HG03439 (cell line): ENCODE measurements around the gene AQP11.
"Not testable (repeated sequence)": the region's sequence is repeated elsewhere in the genome, so short reads cannot be mapped to it uniquely, and the experiment has no call there.

Source experiments
- ATAC-seq: cut with Tn5 transposase; IDR thresholded peaks from one replicate; pipeline ENCODE4 v1.9.1; 2021; ENCODE audit warnings: mild to moderate bottlenecking, moderate library complexity; ENCODE audit not compliant: unreplicated experiment

The AQP11 gene

GRCh38 chr11:77589521-77590193 lies at the start of gene AQP11:
Gene AQP11 (plus strand): TSS chr11:77589953. CDS start chr11:77589993, 40 bp downstream.
- peak; percentile 87 for ATAC-seq

DNA sequence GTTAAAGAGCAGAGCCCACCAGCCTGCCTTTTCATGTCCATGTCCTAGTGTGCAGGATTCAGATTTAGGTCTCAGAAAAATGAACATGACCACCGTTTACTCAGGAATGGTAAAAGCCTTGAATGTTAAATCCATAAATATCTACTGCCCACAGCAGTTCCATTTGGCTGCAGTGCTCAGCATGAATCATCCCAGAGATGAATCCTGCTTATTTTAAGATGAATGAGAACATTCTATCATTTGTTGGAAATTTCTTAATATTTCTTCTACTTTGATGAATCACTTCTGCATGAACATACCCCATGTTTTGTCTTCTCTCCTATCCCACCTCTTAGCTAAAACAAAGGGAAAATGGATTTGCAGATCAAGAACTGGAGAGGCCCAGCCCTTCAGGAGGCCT lies 47.5 kb upstream of the AQP11 start:
- no peak for ATAC-seq

GRCh38 chr11:77547047-77547836 lies 42.5 kb upstream of the AQP11 start:
- ATAC-seq, result no peak

- ATAC-seq, result no peak
Measured at GRCh38 chr11:77547863-77548551, 41.7 kb upstream of the AQP11 start.

DNA sequence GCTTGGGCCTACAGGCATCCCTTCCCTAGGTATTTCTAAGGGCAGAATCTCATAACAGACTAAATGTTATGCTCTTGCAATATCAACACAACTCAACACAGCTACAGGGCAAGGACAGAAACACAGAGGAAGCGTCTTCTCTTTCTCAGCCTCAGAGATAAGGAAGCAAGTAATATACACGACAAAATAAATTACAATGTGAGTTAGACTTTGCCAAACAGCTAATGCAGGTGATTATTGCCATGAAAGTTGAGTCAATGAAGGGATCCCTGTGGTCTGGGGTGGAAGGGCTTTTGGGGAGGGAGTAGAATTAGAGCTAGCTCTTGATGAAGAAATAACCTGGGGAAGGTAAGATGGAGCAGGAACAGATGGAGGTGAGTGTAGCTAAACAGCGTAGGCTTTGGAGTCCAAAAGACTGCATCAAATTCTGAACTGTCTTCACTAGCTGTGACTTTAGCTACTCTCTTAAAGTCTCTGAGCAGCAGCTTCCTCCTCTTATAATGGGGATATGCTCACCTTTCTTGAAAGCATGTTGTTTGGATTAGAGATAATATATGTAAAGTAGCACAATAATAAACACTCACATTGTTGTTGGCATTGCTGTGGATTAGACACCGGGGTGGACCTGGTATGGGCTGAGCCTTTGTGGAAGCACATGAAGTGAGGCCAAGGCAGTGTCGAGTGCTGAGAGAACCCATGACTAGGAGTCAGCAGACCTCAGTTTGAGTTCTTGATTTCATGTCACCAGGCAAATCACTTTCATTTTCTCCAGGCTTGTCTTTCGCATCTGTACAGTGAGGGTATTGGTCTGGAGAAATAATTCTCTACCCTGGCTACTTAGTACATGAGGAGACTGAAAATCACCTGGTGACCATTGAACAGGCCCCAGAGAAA lies 41.0 kb upstream of the AQP11 start:
- ATAC-seq, result no peak

DNA sequence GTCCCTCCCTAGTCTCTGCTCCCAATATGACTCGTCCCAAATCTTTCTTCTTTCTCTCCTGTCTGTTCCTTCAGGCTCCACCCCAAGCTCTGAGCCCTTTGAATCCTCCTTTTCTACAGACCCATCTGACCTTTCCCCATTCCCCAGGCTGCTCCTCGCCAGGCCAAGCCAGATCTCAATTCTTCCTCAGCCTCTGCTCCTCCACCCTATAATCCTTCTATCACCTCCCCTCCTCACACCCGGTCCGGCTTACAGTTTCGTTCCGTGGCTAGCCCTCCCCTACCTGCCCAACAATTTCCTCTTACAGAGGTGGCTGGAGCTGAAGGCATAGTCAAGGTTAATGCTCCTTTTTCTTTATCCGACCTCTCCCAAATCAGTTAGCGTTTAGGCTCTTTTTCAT lies 38.3 kb upstream of the AQP11 start:
- not testable (repeated sequence) for ATAC-seq

DNA sequence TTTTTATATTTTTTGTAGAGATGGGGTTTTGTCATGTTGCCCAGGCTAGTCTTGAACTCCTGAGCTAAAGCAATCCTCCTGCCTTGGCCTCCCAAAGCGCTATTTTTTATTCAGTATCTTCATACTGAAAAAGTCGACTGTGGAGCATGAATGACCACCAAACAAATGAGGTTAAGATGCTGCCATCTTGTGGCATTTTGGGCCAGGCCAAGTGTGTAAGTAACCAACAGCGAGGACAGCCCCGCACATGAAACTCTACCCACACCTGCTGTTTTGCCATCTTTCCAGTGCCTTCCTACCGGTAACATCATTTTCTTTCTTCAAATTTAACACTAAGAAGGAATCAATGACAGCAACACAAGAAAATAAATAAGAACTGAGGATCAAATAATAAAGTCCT lies 32.2 kb upstream of the AQP11 start:
- no peak for ATAC-seq

DNA sequence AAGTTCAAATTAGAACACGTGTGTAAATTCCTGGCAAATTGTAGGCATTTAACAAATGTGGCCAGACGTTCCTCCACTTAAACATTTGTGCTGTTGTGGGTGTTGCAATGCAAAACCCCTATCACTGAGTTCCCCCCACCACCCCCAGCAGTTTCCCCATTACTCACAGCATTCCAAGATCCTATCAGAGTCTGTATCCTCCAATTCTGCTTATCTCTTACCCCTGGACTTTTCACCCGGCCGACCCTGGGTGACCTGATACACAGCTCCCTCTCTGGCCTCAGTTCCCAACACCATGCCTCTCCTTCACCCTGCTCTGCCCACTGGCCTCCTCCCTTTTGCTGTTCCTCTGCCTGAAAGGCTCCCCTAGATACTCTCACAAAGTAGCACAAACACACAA lies 31.4 kb upstream of the AQP11 start:
- ATAC-seq, result no peak

- no peak for ATAC-seq
Measured at GRCh38 chr11:77559686-77560401, 29.9 kb upstream of the AQP11 start.

- no peak for ATAC-seq
Measured at GRCh38 chr11:77560605-77561004, 29.1 kb upstream of the AQP11 start.

DNA sequence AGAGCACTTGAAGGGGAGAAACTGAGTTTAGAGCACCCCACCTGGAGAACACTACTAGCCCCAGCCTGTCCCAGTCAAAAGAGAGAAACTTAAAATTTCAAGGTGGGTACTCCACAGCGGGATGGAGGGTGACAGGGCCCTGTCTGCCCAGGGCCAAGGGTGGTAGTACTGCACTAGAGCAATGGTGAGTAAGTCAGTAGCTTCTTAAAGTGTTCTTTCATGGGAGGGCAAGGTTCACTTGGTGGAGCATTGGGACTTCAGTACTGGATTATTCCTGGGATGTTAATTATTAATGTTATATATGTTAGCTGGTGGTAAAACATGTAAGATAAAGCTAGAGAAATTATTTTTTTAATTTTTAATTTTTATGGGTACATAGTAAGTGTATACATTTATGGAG lies 28.5 kb upstream of the AQP11 start:
- no peak for ATAC-seq

GRCh38 chr11:77568306-77568705 lies 21.4 kb upstream of the AQP11 start:
- no peak for ATAC-seq

DNA sequence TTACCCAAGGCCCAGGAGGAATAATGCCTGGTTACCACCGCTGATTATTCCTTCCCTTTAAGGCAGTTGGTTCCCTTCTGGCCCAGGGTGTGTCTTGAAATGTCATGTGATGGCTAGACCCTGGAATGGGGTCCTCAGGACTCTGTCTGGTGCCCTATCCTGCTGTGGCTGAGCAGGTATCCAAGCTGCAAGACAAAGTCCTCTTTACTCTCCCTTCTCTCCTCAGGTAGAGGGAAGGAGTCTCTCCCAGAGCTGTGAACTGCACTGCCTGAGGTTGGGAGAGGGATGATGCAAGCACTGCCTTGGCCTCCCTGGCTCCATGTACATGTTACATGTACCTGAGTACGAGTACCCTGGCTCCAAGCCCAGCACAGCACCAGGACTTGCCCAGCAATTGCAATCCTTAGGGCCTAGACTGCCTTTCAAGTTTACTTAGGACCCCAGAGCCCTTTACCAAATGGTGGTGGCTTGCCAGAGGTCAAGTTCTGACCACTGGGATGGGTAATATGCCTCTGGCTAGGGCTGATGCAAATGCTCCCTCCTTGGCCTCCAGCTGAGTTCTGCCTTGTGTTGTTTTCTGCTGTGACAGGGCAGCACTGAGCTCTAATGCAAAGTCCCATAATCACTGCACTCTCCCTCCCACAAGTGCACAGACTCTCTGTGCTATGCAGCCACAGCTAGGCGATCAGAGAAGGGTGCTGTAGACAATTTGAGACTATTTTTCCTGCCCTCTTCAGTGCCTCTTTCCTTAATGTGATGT lies 20.7 kb upstream of the AQP11 start:
- ATAC-seq, result no peak

GRCh38 chr11:77569676-77570070 lies 20.1 kb upstream of the AQP11 start:
- ATAC-seq, result no peak

GRCh38 chr11:77570896-77571295 lies 18.9 kb upstream of the AQP11 start:
- not testable (repeated sequence) for ATAC-seq

DNA sequence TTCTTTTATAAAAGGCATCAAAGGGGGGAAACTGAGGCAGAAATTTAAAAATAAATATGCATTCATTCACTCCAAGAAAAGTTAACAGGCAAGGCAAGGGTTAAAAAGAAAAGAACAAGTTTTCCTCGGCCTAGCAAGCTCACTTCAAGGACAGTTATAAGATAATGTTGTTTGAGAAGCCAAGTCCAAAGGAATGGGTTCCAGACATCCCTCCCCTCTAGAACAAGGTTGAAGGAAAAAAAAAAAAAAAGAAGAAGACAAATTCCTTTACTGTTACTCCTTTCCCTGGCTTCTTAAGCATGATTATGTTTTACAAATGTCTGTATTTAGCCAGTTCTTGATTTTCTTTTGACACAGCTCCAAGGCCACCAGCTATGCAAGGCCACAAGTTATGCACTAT lies 14.3 kb upstream of the AQP11 start:
- not testable (repeated sequence) for ATAC-seq

DNA sequence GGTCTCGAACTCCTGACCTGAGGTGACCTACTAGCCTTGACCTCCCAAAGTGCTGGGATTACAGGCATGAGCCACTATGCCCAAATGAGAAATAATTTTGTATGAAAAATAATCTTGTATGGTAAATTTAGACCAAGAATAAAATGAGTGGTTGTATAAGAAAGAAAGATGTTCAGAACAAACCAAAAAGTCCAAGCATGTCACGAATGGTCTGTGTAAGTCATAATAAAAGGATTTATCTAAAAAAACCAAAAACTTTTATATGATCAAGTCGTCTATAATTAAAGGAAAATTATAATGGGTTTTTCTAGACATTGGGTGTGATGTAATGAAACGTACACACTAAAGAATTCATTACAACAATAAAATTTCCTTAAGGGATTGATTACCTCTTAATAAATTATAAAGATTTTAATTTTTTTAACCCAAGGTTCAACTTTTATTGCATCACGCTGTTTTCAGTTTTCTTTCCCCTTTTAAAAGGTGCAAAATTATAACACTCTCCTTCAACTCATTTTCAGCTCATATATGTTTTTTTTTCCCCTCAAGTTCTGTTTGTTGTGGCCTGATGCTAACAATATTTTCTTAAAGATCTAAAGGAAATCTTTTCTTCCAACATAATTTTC lies 8.9 kb upstream of the AQP11 start:
- ATAC-seq, result no peak

- ATAC-seq, result peak; percentile 33
Measured at GRCh38 chr11:77589181-77589520, 602 bp upstream of the AQP11 start.

DNA sequence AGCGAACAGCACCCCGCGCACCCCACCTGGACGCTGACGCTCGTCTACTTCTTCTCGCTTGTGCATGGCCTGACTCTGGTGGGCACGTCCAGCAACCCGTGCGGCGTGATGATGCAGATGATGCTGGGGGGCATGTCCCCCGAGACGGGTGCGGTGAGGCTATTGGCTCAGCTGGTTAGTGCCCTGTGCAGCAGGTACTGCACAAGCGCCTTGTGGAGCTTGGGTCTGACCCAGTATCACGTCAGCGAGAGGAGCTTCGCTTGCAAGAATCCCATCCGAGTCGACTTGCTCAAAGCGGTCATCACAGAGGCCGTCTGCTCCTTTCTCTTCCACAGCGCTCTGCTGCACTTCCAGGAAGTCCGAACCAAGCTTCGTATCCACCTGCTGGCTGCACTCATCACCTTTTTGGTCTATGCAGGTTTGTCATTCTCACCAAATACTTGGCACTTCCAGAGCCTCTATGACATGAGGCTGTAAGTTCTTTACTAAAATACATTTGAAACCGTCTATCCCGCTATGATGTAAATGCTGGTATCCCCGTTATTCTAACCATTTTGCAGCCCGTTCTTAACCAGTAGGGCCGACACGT lies 535 bp downstream of the AQP11 start:
- ATAC-seq, result no peak
